Hematopoietic multipotent progenitor cell treated with erythropoietin and hydrocortisone succinate and interleukin-3 and kit ligand, for 17 days (in vitro differentiated cells): ENCODE measurements around the gene TMEM203.

Experiments used
- DNase-seq: peaks from one replicate; pipeline ENCODE4 v3.0.0-alpha.2; 2015; ENCODE audit warnings: low spot score

TMEM203 gene

GRCh38 chr9:137228968-137229896, 23.8 kb upstream of the TMEM203 start:
- no peak for DNase-seq

DNA sequence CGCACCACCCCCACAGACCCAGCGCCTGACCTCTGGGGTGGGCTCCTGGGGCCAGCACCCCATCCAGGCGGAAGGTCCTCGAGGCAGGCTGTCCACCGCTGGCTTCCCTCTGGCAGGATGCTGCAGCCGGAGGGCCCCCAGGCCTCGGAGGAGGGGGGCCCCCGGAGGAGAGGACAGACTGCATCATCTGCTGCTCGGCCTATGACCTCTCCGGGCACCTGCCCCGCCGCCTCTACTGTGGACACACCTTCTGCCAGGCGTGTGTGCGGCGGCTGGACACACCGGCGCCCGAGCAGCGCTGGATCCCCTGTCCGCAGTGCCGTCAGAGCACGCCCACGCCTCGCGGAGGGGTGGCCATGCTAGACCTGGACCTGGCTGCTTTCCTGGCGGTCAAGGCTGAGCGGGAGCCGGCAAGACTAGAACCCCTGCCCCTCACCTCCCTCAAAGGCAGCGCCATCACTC, 23.1 kb upstream of the TMEM203 start:
- no peak for DNase-seq

- DNase-seq = no peak
These were observed 22.5 kb upstream of the TMEM203 start for GRCh38 chr9:137227853-137228505.

DNA sequence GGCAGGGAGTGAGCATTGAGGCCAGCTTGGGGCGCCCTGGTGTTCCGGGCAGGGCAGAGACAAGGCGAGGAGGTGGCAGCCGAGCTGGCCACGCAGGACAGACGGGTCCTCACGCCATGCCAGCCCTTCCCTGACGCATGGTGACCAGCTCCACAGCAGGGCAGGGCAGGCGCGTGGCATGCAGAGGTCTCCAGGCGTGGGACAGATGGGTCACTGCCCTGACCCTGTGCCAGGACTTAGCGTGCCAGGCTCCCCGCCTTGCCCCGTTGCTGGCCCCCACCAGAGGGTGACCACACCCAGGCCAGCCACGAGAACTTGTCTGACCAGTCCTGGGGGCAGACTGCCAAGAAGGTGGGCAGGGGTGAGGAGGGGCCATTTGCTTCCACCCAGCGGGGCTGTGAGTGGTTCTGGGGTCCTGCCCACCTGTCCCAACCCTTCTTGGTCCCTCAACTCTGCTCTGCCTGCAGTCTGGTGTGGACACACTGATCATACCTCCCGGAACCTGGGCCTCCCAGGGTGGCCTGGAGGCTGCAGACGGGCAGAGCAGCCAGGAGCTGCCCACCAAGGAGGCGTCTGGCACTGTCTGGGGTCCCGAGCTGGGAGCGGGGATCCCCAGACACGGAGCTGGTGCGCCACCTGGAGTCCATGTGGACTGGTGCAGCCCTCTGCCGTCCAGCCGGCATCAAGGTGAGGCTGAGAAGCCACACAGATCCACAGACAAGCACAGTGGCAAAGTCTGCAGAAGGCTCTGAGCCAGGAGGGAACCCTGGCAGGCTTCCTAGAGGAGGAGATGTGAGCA, 21.8 kb upstream of the TMEM203 start, which contains the start of gene RNF224:
Gene RNF224 (plus strand): TSS at position 449 of the 799 bp plus-strand sequence. CDS start 834 bp downstream, outside the sequence.
- DNase-seq = peak; percentile 87

- DNase-seq = no peak
These were observed 21.0 kb upstream of the TMEM203 start for GRCh38 chr9:137226338-137227053.

GRCh38 chr9:137225699-137226331, 20.4 kb upstream of the TMEM203 start:
- no peak for DNase-seq

DNA sequence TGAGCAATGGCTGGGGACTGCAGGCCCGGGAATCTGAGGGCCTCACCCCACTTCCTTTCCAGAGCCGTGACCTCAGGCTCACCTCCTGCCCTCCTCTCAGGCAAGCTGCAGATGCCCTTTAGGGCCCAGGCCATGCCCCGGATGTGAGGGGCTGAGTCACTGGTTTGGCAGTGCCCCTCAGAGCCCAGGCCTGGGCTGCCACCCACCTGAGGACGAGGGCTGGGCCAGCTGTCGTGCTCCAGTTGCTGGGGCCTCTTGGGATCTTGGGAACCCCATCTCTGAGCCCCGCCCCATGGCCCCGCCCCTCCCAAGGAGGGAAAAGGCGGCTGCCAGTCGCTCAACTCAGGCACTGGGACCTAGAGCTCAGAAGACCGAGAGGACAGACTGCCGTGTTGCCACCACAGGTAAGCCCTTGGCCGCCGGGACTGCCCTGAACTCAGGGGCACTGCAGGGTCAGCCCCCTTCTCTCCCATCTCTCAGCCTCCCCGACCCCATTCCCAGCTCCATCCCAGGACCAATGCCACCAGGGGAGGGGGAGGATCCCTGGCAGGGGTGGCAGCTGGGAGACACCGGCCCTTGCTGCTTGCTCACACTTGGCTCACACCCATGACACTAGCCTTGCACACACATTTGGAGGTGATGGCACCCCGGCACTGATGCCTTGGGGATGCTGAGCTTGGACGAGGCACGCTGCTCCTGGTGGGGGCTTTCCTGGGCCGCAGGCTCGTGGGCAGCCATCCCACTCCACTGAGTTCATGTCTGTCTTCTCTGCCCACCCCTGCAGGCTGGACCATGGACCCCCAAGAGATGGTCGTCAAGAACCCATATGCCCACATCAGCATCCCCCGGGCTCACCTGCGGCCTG, 19.6 kb upstream of the TMEM203 start, which contains the start of gene CYSRT1:
Gene CYSRT1 (plus strand): TSS at position 345 of the 865 bp plus-strand sequence. CDS start 448 bp downstream, at position 793.
- no peak for DNase-seq

DNA sequence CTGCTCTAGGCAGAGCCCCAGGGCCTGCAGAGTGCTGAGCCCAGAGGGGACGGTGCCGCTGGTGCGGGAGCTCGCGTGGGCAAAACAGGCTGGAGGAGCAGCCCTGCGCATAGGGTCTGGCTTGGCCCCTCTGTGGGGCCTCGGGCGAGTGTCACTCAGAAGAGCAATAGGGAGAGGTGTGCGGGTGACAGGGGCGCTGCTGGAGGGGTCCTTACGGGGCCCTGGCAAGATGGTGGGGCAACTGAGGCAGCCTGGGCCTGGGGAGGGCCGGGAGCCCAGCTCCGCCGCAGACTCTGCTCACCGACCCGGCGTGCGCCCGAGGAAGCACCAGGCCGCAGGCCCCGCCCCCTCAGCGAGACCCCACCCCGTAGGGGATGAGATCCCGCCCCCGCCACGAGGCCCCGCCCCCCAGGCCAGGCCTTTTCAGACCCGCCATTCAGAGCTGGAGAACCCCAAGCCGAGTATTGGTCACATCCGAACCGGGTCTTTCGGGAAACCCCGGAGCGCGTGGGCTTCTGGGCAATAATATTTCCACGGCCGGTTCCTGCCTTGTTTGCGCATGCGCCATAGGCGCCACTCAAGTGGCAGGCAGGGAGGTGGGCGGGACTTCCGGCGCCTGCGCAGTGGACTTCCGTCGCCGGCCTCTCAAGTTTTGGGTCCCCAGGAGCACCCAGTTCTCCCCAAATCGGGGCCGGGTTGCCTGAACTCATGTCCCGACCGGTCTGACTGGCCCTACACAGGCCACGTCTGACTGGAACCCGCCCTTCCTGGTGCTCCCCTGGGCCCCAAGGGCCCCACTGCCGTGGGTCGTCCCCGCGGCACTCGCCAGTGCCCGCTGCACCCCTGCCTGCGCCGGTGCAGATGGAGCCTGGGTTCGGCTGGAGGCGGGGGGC, 17.9 kb upstream of the TMEM203 start:
- DNase-seq = peak; percentile 98

- DNase-seq = no peak
These were observed 17.0 kb upstream of the TMEM203 start, which contains the start of gene RNF208 for GRCh38 chr9:137222190-137223077. Gene RNF208 (minus strand): TSS chr9:137222240. CDS start chr9:137221212, 1,028 bp downstream.

DNA sequence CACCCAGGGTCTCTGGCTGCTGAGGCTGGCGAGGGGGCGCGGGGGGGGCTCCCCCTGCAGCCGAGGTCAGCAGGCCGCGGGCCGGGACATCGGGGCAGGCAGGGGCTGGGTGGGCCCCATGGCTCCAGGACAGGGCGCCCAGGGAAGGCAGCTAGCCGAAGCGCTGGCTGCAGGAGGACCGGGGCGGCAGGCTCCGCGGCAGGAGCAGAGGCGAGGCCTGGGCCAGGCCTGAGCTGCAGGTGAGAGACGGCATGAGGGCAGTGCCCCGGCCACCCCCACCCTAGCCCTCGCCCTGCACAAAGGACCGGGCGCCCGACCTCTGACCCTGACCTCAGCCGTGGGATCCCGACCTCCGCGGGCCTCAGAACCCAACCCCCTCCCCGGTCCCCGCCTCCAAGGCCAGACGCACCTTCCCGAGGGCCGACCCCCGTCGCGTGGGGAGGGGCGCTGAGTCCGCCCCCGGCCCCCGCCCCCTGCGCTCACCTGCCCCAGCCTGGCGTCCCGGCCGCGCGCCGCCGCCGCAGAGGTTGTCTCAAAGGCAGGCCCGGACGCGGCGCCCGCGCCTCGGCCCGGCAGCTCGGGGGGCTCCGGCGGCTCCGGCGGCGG, 16.2 kb upstream of the TMEM203 start:
- no peak for DNase-seq

GRCh38 chr9:137221095-137221505, 15.7 kb upstream of the TMEM203 start:
- no peak for DNase-seq

GRCh38 chr9:137220317-137221094, 15.1 kb upstream of the TMEM203 start:
- DNase-seq = no peak

GRCh38 chr9:137219757-137220316, 14.4 kb upstream of the TMEM203 start:
- no peak for DNase-seq

DNA sequence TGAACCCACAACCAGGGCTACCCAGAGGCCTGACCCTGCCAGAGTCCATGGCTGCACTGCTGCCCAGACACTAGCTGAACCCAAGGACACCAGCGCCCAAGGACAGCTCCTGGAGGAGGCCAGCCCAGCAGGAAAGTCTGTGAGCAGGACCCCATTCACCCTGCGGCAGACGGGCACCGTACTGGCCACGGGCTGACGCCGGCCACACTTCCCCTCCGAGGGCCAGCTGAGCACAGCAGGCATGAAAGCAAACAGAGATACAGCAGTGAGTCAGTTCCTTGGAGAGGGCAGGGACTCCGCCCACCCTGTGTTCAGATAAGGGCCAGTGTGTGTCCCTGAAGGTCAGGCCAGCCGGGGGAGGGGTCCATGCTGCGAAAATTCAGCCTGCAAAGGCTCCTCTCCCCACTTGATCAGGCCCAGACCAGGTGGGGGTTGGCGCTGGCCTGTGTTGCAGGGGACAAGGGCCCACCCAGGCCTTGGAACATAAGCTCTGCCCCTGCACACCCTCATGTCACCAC, 13.4 kb upstream of the TMEM203 start:
- peak; percentile 84 for DNase-seq

DNA sequence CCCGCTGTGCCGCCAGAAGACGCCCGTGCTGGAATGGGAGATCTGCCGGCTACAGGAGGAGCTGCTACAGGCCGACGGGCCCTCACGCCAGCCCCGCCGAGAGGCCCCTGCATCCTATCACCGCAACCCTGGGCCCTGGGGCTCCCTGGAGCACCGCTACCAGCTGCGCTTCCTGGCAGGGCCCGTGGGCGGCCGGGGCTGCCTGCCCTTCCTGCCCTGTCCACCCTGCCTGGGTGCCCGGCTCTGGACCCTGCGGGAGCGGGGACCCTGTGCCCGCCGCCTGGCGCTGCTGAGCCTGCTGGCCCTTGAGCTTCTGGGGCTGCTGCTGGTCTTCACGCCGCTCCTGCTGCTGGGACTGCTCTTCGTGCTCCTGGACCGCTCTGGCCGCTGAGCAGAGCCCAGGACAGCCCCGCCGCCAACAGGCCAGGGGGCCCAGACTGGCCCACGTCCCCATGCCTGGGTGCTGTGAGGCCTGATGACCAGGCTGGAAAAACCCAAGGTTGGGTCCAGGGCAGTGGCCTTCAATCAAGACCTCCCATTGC, 12.8 kb upstream of the TMEM203 start:
- no peak for DNase-seq
